SK-N-SH (cell line): Measurements from ENCODE around the gene USB1. TPM values are rescaled to one million over a fixed set of nuclear protein-coding genes. Genes with fewer than 3 reads are reported as not detected.

ENCODE experiments used
- CTCF ChIA-PET: fragments of 300-600, 350-600 bp; formaldehyde crosslinking; extraction: SDS; loops from one replicate; lab custom pipeline; 2021; lab: Yijun Ruan, JAX
- POLR2A ChIA-PET: fragments of 350-600 bp; sonication (Branson Sonifier 250); formaldehyde crosslinking; extraction: SDS; loops from one replicate; lab custom pipeline; 2020; ENCODE audit warnings: antibody characterized with exemption, inconsistent platforms; lab: Yijun Ruan, JAX
- DNase-seq: peaks from one replicate; pipeline ENCODE4 v3.0.0; 2012
- H2AFZ ChIP-seq: fragments of 200-600 bp; sonication (generic); 2 replicates; pipeline ENCODE4 v1.8.1; 2016; ENCODE audit warnings: antibody characterized with exemption, mild to moderate bottlenecking, low read depth
- H3F3A ChIP-seq: fragments of 200-600 bp; sonication (generic); replicated peaks from 2 replicates; pipeline ENCODE3; 2016; ENCODE audit warnings: antibody characterized with exemption, mild to moderate bottlenecking; ENCODE audit not compliant: insufficient read depth
- H3K27ac ChIP-seq, 2 experiments: fragments of 200-500 bp in 1 of 2; fragments of 200-600 bp in 1 of 2; sonication (Bioruptor generic) in 1 of 2; sonication (generic), shearing (Covaris generic) in 1 of 2; 2 replicates each; pipeline versions ENCODE4 v1.5.1 to v1.6.1; 2014 to 2016; ENCODE audit warnings: low read depth in 2 of 2, inconsistent platforms in 1 of 2, low read length in 1 of 2, mild to moderate bottlenecking in 1 of 2, mixed read lengths in 1 of 2
- H3K27me3 ChIP-seq: fragments of 200-600 bp; sonication (generic), shearing (Covaris generic); 2 replicates; pipeline ENCODE4 v1.6.1; 2016; ENCODE audit warnings: mixed run types; ENCODE audit not compliant: insufficient read depth
- H3K36me3 ChIP-seq, 2 experiments: fragments of 200-500 bp in 1 of 2; fragments of 200-600 bp in 1 of 2; sonication (Bioruptor generic) in 1 of 2; sonication (generic) in 1 of 2; replicated peaks in 1 of 2; 2 replicates each; pipeline versions ENCODE3 to v1.5.1; 2014 to 2016; ENCODE audit warnings: low read length in 1 of 2, mild to moderate bottlenecking in 1 of 2; ENCODE audit not compliant: insufficient read depth in 2 of 2, control insufficient read depth in 1 of 2
- H3K4me1 ChIP-seq, 2 experiments: fragments of 200-500 bp in 1 of 2; fragments of 200-600 bp in 1 of 2; sonication (Bioruptor generic) in 1 of 2; sonication (generic), shearing (Covaris generic) in 1 of 2; 2 replicates each; pipeline versions ENCODE4 v1.5.1 to v1.6.1; 2014 to 2016; ENCODE audit warnings: low read depth in 1 of 2, low read length in 1 of 2, mixed run types in 1 of 2; ENCODE audit not compliant: insufficient read depth in 2 of 2, control insufficient read depth in 1 of 2
- H3K4me2 ChIP-seq: fragments of 200-600 bp; sonication (generic), shearing (Covaris generic); 2 replicates; pipeline ENCODE4 v1.6.1; 2017; ENCODE audit warnings: mixed run types
- H3K4me3 ChIP-seq, 2 experiments: fragments of 200-500 bp in 1 of 2; fragments of 200-600 bp in 1 of 2; sonication (Bioruptor generic) in 1 of 2; sonication (generic), shearing (Covaris generic) in 1 of 2; 2 replicates each; pipeline versions ENCODE4 v1.5.1 to v1.8.1; 2014 to 2016; ENCODE audit warnings: low read depth in 2 of 2, inconsistent platforms in 1 of 2, low read length in 1 of 2, mild to moderate bottlenecking in 1 of 2, mixed read lengths in 1 of 2, moderate library complexity in 1 of 2
- H3K79me2 ChIP-seq: fragments of 200-600 bp; sonication (generic); 2 replicates; pipeline ENCODE4 v1.8.1; 2017; ENCODE audit warnings: mild to moderate bottlenecking; ENCODE audit not compliant: insufficient read depth
- H3K9ac ChIP-seq: fragments of 200-600 bp; sonication (generic); 2 replicates; pipeline ENCODE4 v1.6.1; 2017; ENCODE audit warnings: mixed run types
- H3K9me2 ChIP-seq: fragments of 200-600 bp; sonication (generic); 2 replicates; pipeline ENCODE4 v1.6.1; 2017; ENCODE audit warnings: mixed run types
- H3K9me3 ChIP-seq: fragments of 200-600 bp; sonication (generic); 2 replicates; pipeline ENCODE4 v1.6.1; 2017; ENCODE audit warnings: mixed run types, mild to moderate bottlenecking, moderate library complexity
- H4K20me1 ChIP-seq: fragments of 200-600 bp; sonication (generic); 2 replicates; pipeline ENCODE4 v1.6.1; 2017; ENCODE audit warnings: mild to moderate bottlenecking, mixed run types; ENCODE audit not compliant: insufficient read depth
- CHD2 ChIP-seq: fragments of 150-350 bp; IDR thresholded peaks from 2 replicates; pipeline ENCODE4 v1.6.1; 2018; ENCODE audit warnings: low read length; ENCODE audit not compliant: partially characterized antibody
- FOXM1 ChIP-seq: IDR thresholded peaks from 2 replicates; pipeline ENCODE4 v1.4.0; 2012; ENCODE audit warnings: low read depth, mild to moderate bottlenecking
- POLR2AphosphoS5 ChIP-seq: IDR thresholded peaks from 2 replicates; pipeline ENCODE4 v1.6.1; 2012; ENCODE audit warnings: low read depth, low read length
- YY1 ChIP-seq: IDR thresholded peaks from 2 replicates; pipeline ENCODE4 v1.4.0; 2012; ENCODE audit warnings: low read depth, mild to moderate bottlenecking
- WGBS: methylation state at CpG from one replicate; pipeline ENCODE4 v1.1.6; 2017; ENCODE audit warnings: low lambda C conversion rate; 5-methylcytosine and 5-hydroxymethylcytosine counted together
- polyA plus RNA-seq, 3 experiments: library from polyadenylated mRNA; depleted of rRNA; stranded (reverse); fragments of >200 nt; gene quantifications; 2 replicates each; pipeline ENCODE4 v1.2.3, GENCODE V29; 2012
- TF ChIP-seq, protein P1 (sequence below): fragments of 150-350 bp; IDR thresholded peaks from 2 replicates; pipeline ENCODE4 v1.6.1; 2017; ENCODE audit warnings: antibody characterized with exemption, low read length, low read depth, borderline replicate concordance
- TF ChIP-seq, protein P2 (sequence below): IDR thresholded peaks from 2 replicates; pipeline ENCODE4 v1.6.1; 2012; ENCODE audit warnings: mild to moderate bottlenecking, low read depth, low read length, moderate library complexity
- TF ChIP-seq, protein P3 (sequence below): fragments of 200-600 bp; sonication (generic); IDR thresholded peaks from 2 replicates; pipeline ENCODE4 v1.6.1; 2017; ENCODE audit warnings: antibody characterized with exemption, mild to moderate bottlenecking, moderate library complexity
- TF ChIP-seq, protein P4 (sequence below): IDR thresholded peaks from 2 replicates; pipeline ENCODE4; 2012

The USB1 gene
- polyA plus RNA-seq, 1 of the 3 experiments (the other 2 are of a cell fraction), result 94.1 TPM

DNA sequence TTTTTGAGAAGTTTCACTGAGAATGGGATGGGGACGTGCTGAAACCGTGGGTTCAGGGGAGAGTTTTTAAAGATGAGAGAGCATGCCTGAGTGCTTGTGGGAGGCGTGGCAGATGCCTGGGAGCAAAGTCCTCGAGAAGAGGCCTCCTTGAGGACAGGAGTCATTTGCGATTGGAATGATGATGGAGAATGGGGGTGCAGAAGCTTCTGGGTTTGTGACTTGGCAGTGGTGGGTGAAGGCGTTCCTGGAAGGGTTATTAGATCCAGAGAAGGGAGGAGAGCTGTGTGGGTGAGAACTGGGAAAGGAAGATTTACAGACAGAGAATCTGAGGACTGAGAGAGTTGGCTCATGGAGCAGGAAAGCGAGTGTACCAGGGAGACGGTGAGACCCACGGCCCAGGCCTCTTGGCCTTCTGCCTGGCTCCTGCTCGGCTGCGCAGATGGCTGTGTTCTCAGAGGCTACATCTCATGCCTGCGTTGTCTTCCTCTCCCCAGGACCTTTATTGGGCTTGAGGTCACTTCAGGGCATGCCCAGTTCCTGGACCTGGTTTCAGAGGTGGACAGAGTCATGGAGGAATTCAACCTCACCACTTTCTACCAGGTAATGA lies 15.7 kb downstream of the USB1 start:
- Histone ChIP-seq H3K9ac (no peak overlapping the region), H3K27ac (no peak overlapping the region), H3K4me2 (no peak overlapping the region), H4K20me1 (no peaks in the 10 kb centered on the region), H3K36me3 (peaks cover 3 to 18% of the 10 kb centered on the region in 2 experiments), H3K9me3 (no peaks in the 10 kb centered on the region), H3K4me3 (no peak overlapping the region), H3F3A (no peaks in the 10 kb centered on the region), H3K9me2 (no peaks in the 10 kb centered on the region), H3K79me2 (no peaks in the 10 kb centered on the region), H3K4me1 (peaks cover 2 to 13% of the 10 kb centered on the region in 2 experiments; a peak in 2 of 4 replicates), H2AFZ (no peak overlapping the region)
- 82% methylated on average over 12 of the region's 12 CpGs for WGBS
- POLR2A ChIA-PET, result no interaction called here
- TF ChIP-seq, protein P1, sequence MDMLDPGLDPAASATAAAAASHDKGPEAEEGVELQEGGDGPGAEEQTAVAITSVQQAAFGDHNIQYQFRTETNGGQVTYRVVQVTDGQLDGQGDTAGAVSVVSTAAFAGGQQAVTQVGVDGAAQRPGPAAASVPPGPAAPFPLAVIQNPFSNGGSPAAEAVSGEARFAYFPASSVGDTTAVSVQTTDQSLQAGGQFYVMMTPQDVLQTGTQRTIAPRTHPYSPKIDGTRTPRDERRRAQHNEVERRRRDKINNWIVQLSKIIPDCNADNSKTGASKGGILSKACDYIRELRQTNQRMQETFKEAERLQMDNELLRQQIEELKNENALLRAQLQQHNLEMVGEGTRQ, result no peak
- TF ChIP-seq CHD2, result no peak
- TF ChIP-seq, protein P2, sequence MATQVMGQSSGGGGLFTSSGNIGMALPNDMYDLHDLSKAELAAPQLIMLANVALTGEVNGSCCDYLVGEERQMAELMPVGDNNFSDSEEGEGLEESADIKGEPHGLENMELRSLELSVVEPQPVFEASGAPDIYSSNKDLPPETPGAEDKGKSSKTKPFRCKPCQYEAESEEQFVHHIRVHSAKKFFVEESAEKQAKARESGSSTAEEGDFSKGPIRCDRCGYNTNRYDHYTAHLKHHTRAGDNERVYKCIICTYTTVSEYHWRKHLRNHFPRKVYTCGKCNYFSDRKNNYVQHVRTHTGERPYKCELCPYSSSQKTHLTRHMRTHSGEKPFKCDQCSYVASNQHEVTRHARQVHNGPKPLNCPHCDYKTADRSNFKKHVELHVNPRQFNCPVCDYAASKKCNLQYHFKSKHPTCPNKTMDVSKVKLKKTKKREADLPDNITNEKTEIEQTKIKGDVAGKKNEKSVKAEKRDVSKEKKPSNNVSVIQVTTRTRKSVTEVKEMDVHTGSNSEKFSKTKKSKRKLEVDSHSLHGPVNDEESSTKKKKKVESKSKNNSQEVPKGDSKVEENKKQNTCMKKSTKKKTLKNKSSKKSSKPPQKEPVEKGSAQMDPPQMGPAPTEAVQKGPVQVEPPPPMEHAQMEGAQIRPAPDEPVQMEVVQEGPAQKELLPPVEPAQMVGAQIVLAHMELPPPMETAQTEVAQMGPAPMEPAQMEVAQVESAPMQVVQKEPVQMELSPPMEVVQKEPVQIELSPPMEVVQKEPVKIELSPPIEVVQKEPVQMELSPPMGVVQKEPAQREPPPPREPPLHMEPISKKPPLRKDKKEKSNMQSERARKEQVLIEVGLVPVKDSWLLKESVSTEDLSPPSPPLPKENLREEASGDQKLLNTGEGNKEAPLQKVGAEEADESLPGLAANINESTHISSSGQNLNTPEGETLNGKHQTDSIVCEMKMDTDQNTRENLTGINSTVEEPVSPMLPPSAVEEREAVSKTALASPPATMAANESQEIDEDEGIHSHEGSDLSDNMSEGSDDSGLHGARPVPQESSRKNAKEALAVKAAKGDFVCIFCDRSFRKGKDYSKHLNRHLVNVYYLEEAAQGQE, result no peak
- TF ChIP-seq POLR2AphosphoS5, result no peak
- TF ChIP-seq FOXM1, result no peak
- TF ChIP-seq, protein P3, sequence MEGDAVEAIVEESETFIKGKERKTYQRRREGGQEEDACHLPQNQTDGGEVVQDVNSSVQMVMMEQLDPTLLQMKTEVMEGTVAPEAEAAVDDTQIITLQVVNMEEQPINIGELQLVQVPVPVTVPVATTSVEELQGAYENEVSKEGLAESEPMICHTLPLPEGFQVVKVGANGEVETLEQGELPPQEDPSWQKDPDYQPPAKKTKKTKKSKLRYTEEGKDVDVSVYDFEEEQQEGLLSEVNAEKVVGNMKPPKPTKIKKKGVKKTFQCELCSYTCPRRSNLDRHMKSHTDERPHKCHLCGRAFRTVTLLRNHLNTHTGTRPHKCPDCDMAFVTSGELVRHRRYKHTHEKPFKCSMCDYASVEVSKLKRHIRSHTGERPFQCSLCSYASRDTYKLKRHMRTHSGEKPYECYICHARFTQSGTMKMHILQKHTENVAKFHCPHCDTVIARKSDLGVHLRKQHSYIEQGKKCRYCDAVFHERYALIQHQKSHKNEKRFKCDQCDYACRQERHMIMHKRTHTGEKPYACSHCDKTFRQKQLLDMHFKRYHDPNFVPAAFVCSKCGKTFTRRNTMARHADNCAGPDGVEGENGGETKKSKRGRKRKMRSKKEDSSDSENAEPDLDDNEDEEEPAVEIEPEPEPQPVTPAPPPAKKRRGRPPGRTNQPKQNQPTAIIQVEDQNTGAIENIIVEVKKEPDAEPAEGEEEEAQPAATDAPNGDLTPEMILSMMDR, result no peak
- TF ChIP-seq, protein P4, sequence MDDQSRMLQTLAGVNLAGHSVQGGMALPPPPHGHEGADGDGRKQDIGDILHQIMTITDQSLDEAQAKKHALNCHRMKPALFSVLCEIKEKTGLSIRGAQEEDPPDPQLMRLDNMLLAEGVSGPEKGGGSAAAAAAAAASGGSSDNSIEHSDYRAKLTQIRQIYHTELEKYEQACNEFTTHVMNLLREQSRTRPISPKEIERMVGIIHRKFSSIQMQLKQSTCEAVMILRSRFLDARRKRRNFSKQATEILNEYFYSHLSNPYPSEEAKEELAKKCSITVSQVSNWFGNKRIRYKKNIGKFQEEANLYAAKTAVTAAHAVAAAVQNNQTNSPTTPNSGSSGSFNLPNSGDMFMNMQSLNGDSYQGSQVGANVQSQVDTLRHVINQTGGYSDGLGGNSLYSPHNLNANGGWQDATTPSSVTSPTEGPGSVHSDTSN, result no peak
- TF ChIP-seq, all 33 proteins: peak for 0
- no peaks in the 10 kb centered on the region for H3K27me3 ChIP-seq
- CTCF ChIA-PET, result interaction anchor here (8.5 kb wide), 1 partner anchor 105 kb away, joined by 80 read pairs; no protein-coding TSS in a partner anchor
- DNase-seq, result no peak

DNA sequence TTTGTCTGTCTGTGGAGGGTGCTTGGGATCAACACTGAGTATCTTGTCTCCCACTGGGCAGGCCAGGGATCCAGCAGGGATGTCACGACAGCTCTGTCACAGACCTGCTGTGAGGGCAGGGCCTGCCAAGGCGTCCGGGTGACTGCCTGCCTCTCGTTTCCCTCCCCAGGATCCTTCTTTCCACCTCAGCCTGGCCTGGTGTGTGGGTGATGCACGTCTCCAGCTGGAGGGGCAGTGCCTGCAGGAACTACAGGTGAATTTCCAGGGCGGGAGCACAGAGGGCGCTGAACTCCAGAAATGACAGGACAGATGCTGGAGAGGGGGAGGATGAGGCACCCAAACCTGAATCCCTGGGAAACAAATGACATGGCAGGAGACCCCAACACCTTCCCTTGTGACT lies 17.6 kb downstream of the USB1 start:
- peak; percentile 13 for DNase-seq
- POLR2A ChIA-PET, result no interaction called here
- TF ChIP-seq YY1, result no peak
- 85% methylated on average over 2 of the region's 7 CpGs for WGBS
- H3K27me3 ChIP-seq, result no peaks in the 10 kb centered on the region
- H2AFZ ChIP-seq, result no peak overlapping the region
- no peaks in the 10 kb centered on the region for H3K79me2 ChIP-seq
- H3K9ac ChIP-seq, result no peak overlapping the region
- no peaks in the 10 kb centered on the region for H3K9me2 ChIP-seq
- no peak overlapping the region for H3K4me3 ChIP-seq
- H3K27ac ChIP-seq, result no peak overlapping the region
- no peak overlapping the region for H3K4me2 ChIP-seq
- peaks cover 13 to 31% of the 10 kb centered on the region in 2 experiments for H3K4me1 ChIP-seq
- peaks cover 5% of the 10 kb centered on the region for H3F3A ChIP-seq
- H3K9me3 ChIP-seq, result no peaks in the 10 kb centered on the region
- CTCF ChIA-PET, result interaction anchor here (0.8 to 8.5 kb wide), 14 partner anchors 8 to 285 kb away, joined by 3 to 80 read pairs (median 4); partner anchors contain the start of genes CFAP20 and USB1
- peaks cover 0 to 8% of the 10 kb centered on the region in 2 experiments for H3K36me3 ChIP-seq
- H4K20me1 ChIP-seq, result no peaks in the 10 kb centered on the region
